ENCODE results near the gene TNMD. TPM values are rescaled to one million over a fixed set of nuclear protein-coding genes. Genes with fewer than 3 reads are reported as not detected.

The TNMD gene
- total RNA-seq (2022; extraction: Qiagen RNA extraction; ENCODE audit: low read depth): not detected in 5 replicates

GRCh38 chrX:100584611-100585010 lies at the start of gene TNMD:
TSS of gene TNMD (plus strand) at chrX:100584936. CDS start at chrX:100585019, 83 bp downstream.

GRCh38 chrX:100636321-100636991 lies 51.7 kb downstream of the TNMD start, which contains the start of gene TSPAN6:
TSS of gene TSPAN6 (minus strand) at chrX:100636806. CDS start at chrX:100636694, 112 bp downstream.

GRCh38 chrX:100643956-100644860 lies 59.5 kb downstream of the TNMD start, which contains the start of gene SRPX2:
TSS of gene SRPX2 (plus strand) at chrX:100644199. CDS start at chrX:100646323, 2,124 bp downstream.

Other genes starting within 250 kb of the TNMD start
- gene PCDH19, start 174.7 kb upstream of the TNMD start, total RNA-seq (2022; extraction: Qiagen RNA extraction; ENCODE audit: low read depth): 0.02 to 0.09 TPM (median 0.05 TPM) in 5 replicates
- 37.4 to 44.9 TPM (median 40.8 TPM) in 5 replicates for gene TSPAN6, start 51.9 kb downstream of the TNMD start, total RNA-seq (2022; extraction: Qiagen RNA extraction; ENCODE audit: low read depth)
- 2.4 to 3.4 TPM (median 3.0 TPM) in 5 replicates for gene SRPX2, start 59.3 kb downstream of the TNMD start, total RNA-seq (2022; extraction: Qiagen RNA extraction; ENCODE audit: low read depth)
- gene SYTL4, start 147.2 kb downstream of the TNMD start, total RNA-seq (2022; extraction: Qiagen RNA extraction; ENCODE audit: low read depth): 1.1 to 3.2 TPM (median 2.3 TPM) in 5 replicates
- 32.9 to 35.6 TPM (median 34.1 TPM) in 5 replicates for gene CSTF2, start 235.5 kb downstream of the TNMD start, total RNA-seq (2022; extraction: Qiagen RNA extraction; ENCODE audit: low read depth)

All from A549 treated with DMSO at 1 μM for 4 hours (cell line).